PC-9 (cell line): ENCODE results near the gene RTCA. TPM values are rescaled to one million over a fixed set of nuclear protein-coding genes. Genes with fewer than 3 reads are reported as not detected.

Experiments used
- BruUV-seq: library from RNA; stranded (reverse); fragments of 400-500 nt; replicated peaks from 2 replicates; lab custom pipeline; 2021; lab: Mats Ljungman, UMichigan
- CTCF ChIA-PET: fragments of 300-600 bp; sonication (Branson Sonifier 250); formaldehyde crosslinking; loops from one replicate; lab custom pipeline; 2022; ENCODE audit warnings: antibody characterized with exemption; lab: Charles Lee
- POLR2A ChIA-PET: fragments of 300-600 bp; sonication (Branson Sonifier 250); formaldehyde crosslinking; loops from one replicate; lab custom pipeline; 2022; ENCODE audit warnings: antibody characterized with exemption; ENCODE audit not compliant: unreplicated experiment; lab: Charles Lee
- DNase-seq, 2 experiments: peaks; one replicate each; pipeline versions ENCODE4 v3.0.0 to v3.0.0-alpha.2; 2015 to 2022; ENCODE audit warnings: mixed read lengths in 1 of 2
- H2AFZ ChIP-seq: fragments of 200-600 bp; sonication (generic); 2 replicates; pipeline ENCODE4 v1.8.1; 2017; ENCODE audit warnings: antibody characterized with exemption
- H3F3A ChIP-seq: fragments of 200-600 bp; sonication (generic); 2 replicates; pipeline ENCODE4 v1.8.1; 2017; ENCODE audit warnings: antibody characterized with exemption, mild to moderate bottlenecking, low read depth; ENCODE audit not compliant: insufficient read depth
- H3K27ac ChIP-seq: fragments of 200-600 bp; sonication (generic); 2 replicates; pipeline ENCODE4 v1.6.1; 2016; ENCODE audit warnings: mixed run types
- H3K27me3 ChIP-seq: fragments of 200-600 bp; sonication (generic); 2 replicates; pipeline ENCODE4 v1.6.1; 2016; ENCODE audit warnings: low read depth, mixed run types; ENCODE audit not compliant: insufficient read depth
- H3K36me3 ChIP-seq: fragments of 200-600 bp; sonication (generic); 2 replicates; pipeline ENCODE4 v1.6.1; 2016; ENCODE audit warnings: low read depth, mixed run types
- H3K4me1 ChIP-seq: fragments of 200-600 bp; sonication (generic); replicated peaks from 2 replicates; pipeline ENCODE4 v1.6.1; 2016; ENCODE audit warnings: mixed run types; ENCODE audit not compliant: insufficient read depth
- H3K4me2 ChIP-seq: fragments of 200-600 bp; sonication (generic); 2 replicates; pipeline ENCODE4 v1.6.1; 2017; ENCODE audit warnings: mixed run types
- H3K4me3 ChIP-seq: fragments of 200-600 bp; sonication (generic); 2 replicates; pipeline ENCODE4 v1.6.1; 2016; ENCODE audit warnings: mixed run types
- H3K79me2 ChIP-seq: fragments of 200-600 bp; sonication (generic); 2 replicates; pipeline ENCODE4 v1.6.1; 2017; ENCODE audit warnings: low read depth, mixed run types
- H3K9me2 ChIP-seq: fragments of 200-600 bp; sonication (generic); 2 replicates; pipeline ENCODE4 v1.8.1; 2017; ENCODE audit warnings: mild to moderate bottlenecking; ENCODE audit not compliant: insufficient read depth
- H3K9me3 ChIP-seq: fragments of 200-600 bp; sonication (generic); 2 replicates; pipeline ENCODE4 v1.8.1; 2016; ENCODE audit warnings: low read depth; ENCODE audit not compliant: insufficient read depth
- H4K20me1 ChIP-seq: fragments of 200-600 bp; sonication (generic); 2 replicates; pipeline ENCODE4 v1.8.1; 2017; ENCODE audit not compliant: insufficient read depth
- EZH2 ChIP-seq: fragments of 200-600 bp; sonication (generic); IDR thresholded peaks from 2 replicates; pipeline ENCODE4 v1.8.0; 2017; ENCODE audit warnings: antibody characterized with exemption, low read depth
- intact Hi-C: fragments of 100-400 bp; cut with micrococcal nuclease; formaldehyde crosslinking; loops from one replicate; pipeline ENCODE4 v1.10.0; 2022; ENCODE audit not compliant: unreplicated experiment
- total RNA-seq: library from RNA; stranded (reverse); gene quantifications from 2 replicates; pipeline ENCODE4 v1.2.3, GENCODE V29; 2021
- TF ChIP-seq, protein P1 (sequence below): fragments of 200-600 bp; sonication (generic); conservative IDR thresholded peaks from 2 replicates; pipeline ENCODE4 v1.6.1; 2017; ENCODE audit warnings: mixed run types, antibody characterized with exemption, mild to moderate bottlenecking, moderate library complexity

RTCA gene
- total RNA-seq, 1 experiment from 2014 or later: 38.1 TPM

DNA sequence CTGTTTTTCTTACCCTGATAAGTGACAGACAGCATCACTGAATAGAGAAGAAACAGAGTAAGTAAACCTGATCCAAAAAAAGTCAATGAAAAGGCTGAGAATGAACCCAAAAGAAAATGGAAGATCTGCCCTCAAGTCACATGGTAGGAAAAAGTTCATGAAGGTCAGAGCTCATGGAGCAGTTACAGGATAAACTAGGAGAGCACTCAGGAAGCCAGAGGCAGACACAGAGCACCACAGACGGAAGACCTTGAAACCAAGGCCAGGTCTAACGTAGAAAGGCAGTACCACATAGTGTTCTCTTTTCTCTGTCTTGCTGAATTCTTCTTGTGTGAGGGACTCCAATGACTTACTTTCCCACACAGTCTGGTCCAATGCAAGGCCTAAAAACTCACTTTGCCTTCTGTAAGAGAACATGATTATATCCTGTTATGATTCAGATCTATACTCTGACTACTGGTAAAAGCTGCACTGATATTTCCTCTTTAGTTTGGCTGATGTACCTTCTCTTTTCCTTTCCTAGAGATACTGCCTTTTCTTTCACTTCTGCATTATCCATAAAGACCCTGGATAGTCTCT, 40.8 kb downstream of the RTCA start:
- Histone ChIP-seq H3K4me2 (no peak overlapping the region), H3K9me2 (no peaks in the 10 kb centered on the region), H3K79me2 (no peaks in the 10 kb centered on the region), H3K4me1 (no peaks in the 10 kb centered on the region), H3K9me3 (no peaks in the 10 kb centered on the region), H3K4me3 (no peak overlapping the region), H3K36me3 (no peaks in the 10 kb centered on the region), H4K20me1 (no peaks in the 10 kb centered on the region), H3K27ac (no peak overlapping the region), H2AFZ (no peak overlapping the region), H3K27me3 (no peaks in the 10 kb centered on the region), H3F3A (no peaks in the 10 kb centered on the region)
- no TSS peak for BruUV-seq
- CTCF ChIA-PET: no interaction called here
- POLR2A ChIA-PET: no interaction called here
- no peak for DNase-seq
- intact Hi-C loops: loop anchor here (10.0 kb wide), 1 partner anchor 48 kb away; the partner anchor contains the start of gene CDC14A
- no peak for TF ChIP-seq EZH2
- TF ChIP-seq, protein P1, sequence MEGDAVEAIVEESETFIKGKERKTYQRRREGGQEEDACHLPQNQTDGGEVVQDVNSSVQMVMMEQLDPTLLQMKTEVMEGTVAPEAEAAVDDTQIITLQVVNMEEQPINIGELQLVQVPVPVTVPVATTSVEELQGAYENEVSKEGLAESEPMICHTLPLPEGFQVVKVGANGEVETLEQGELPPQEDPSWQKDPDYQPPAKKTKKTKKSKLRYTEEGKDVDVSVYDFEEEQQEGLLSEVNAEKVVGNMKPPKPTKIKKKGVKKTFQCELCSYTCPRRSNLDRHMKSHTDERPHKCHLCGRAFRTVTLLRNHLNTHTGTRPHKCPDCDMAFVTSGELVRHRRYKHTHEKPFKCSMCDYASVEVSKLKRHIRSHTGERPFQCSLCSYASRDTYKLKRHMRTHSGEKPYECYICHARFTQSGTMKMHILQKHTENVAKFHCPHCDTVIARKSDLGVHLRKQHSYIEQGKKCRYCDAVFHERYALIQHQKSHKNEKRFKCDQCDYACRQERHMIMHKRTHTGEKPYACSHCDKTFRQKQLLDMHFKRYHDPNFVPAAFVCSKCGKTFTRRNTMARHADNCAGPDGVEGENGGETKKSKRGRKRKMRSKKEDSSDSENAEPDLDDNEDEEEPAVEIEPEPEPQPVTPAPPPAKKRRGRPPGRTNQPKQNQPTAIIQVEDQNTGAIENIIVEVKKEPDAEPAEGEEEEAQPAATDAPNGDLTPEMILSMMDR: no peak

GRCh38 chr1:100308777-100309176, 42.8 kb downstream of the RTCA start:
- no peak for DNase-seq
- Histone ChIP-seq H3K4me3 (no peak overlapping the region), H2AFZ (no peak overlapping the region), H3K4me2 (no peak overlapping the region), H3F3A (no peaks in the 10 kb centered on the region), H3K9me2 (no peaks in the 10 kb centered on the region), H3K9me3 (no peaks in the 10 kb centered on the region), H4K20me1 (no peaks in the 10 kb centered on the region), H3K27ac (no peak overlapping the region), H3K4me1 (no peaks in the 10 kb centered on the region), H3K79me2 (no peaks in the 10 kb centered on the region), H3K36me3 (no peaks in the 10 kb centered on the region), H3K27me3 (no peaks in the 10 kb centered on the region)
- CTCF ChIA-PET: no interaction called here
- no peak for TF ChIP-seq EZH2
- TF ChIP-seq, protein P1: no peak
- POLR2A ChIA-PET: no interaction called here
- no TSS peak for BruUV-seq
- intact Hi-C loops: loop anchor here (10.0 kb wide), 1 partner anchor 46 kb away; the partner anchor contains the start of gene CDC14A

DNA sequence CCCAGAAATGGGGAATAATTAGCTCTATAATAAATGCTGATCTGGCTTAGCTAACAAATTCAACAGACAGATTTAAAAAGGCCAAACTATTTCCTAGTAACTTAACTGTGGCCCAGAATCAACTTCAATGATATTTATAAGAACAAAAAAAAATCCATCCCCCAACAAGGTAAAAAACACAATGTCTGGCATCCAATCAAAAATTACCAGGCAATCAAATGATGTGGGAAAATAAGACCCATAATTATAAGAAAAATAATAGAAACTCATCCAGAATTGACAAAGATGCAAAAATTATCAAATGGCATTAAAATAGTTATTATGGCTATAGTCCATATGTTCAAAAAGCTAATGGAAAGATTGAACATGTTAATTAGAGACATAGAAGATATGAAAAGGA, 43.8 kb downstream of the RTCA start:
- intact Hi-C loops: loop anchor here (10.0 kb wide), 1 partner anchor 45 kb away; the partner anchor contains the start of gene CDC14A
- Histone ChIP-seq H3K27ac (no peak overlapping the region), H3K4me1 (no peaks in the 10 kb centered on the region), H2AFZ (no peak overlapping the region), H3K79me2 (no peaks in the 10 kb centered on the region), H3K9me3 (no peaks in the 10 kb centered on the region), H3K4me3 (no peak overlapping the region), H3F3A (no peaks in the 10 kb centered on the region), H3K36me3 (no peaks in the 10 kb centered on the region), H3K4me2 (no peak overlapping the region), H4K20me1 (no peaks in the 10 kb centered on the region), H3K9me2 (no peaks in the 10 kb centered on the region), H3K27me3 (no peaks in the 10 kb centered on the region)
- ChIA-PET CTCF (no interaction called here), POLR2A (no interaction called here)
- TF ChIP-seq EZH2: no peak
- TF ChIP-seq, protein P1: no peak
- no peak for DNase-seq
- BruUV-seq: no TSS peak
